Measurements from ENCODE around the gene LRCH2. TPM values are rescaled to one million over a fixed set of nuclear protein-coding genes. Genes with fewer than 3 reads are reported as not detected.

Gene LRCH2
- total and polyA plus RNA-seq, 9 of the 15 experiments (the other 6 are each of a cell fraction or from before 2014, with no cell fraction given): 1.4 to 7.2 (median 2.9) TPM

DNA sequence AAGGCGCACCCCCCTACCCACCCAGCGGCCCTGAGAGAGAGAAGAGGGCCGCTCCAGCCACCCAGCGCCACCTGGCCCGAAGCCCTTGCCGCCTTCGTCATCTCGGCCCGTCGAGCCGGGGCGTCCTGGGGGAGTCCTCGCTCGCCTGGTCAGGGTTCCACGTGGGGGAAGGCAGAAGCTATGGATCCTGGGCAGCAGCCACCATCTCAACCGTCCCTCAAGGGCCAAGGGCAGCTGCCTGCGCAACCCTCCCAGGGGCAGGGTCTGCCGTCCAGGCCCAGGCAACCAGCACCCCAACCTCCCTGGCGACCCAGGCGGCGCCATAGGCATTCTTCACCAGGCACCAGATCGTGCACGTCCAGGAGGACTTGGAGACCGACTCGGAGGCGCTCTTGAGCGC is 165.0 kb downstream of the LRCH2 start (continued):
- TF ChIP-seq, protein P1, sequence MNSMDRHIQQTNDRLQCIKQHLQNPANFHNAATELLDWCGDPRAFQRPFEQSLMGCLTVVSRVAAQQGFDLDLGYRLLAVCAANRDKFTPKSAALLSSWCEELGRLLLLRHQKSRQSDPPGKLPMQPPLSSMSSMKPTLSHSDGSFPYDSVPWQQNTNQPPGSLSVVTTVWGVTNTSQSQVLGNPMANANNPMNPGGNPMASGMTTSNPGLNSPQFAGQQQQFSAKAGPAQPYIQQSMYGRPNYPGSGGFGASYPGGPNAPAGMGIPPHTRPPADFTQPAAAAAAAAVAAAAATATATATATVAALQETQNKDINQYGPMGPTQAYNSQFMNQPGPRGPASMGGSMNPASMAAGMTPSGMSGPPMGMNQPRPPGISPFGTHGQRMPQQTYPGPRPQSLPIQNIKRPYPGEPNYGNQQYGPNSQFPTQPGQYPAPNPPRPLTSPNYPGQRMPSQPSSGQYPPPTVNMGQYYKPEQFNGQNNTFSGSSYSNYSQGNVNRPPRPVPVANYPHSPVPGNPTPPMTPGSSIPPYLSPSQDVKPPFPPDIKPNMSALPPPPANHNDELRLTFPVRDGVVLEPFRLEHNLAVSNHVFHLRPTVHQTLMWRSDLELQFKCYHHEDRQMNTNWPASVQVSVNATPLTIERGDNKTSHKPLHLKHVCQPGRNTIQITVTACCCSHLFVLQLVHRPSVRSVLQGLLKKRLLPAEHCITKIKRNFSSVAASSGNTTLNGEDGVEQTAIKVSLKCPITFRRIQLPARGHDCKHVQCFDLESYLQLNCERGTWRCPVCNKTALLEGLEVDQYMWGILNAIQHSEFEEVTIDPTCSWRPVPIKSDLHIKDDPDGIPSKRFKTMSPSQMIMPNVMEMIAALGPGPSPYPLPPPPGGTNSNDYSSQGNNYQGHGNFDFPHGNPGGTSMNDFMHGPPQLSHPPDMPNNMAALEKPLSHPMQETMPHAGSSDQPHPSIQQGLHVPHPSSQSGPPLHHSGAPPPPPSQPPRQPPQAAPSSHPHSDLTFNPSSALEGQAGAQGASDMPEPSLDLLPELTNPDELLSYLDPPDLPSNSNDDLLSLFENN (IDR thresholded peaks at IDR 0.05; ENCODE audit: low read depth in 2 of 2, low read length in 2 of 2): no peak
- no peak for TF ChIP-seq TCFL5 (CRISPR knock-in tag; conservative IDR thresholded peaks at IDR 0.05)

GRCh38 chrX:115067812-115068211 is 166.1 kb downstream of the LRCH2 start:
- WGBS (ENCODE audit: insufficient coverage, low coverage, missing lambda C conversion rate): 0% methylated on average over 2 of the region's 2 CpGs
- BruUV-seq (replicated peaks): no TSS peak
- Histone ChIP-seq H3K79me2 (ENCODE audit: control insufficient read depth, insufficient read depth, low read length) (no peaks in the 10 kb centered on the region), H3K27ac (ENCODE audit: extremely low read depth, low read depth, low read length) (no peak overlapping the region), H3K9me3 (replicated peaks; ENCODE audit: control insufficient read depth, insufficient read depth, low read depth, low read length) (no peaks in the 10 kb centered on the region), H3K4me2 (ENCODE audit: insufficient read depth, low read length) (no peak overlapping the region), H3K9ac (ENCODE audit: insufficient read depth in 1 of 2, low read depth in 2 of 2, low read length in 2 of 2) (no peak overlapping the region), H3K9me1 (ENCODE audit: control insufficient read depth, insufficient read depth, low read length) (no peaks in the 10 kb centered on the region), H3K4me1 (replicated peaks in 1 of 2; ENCODE audit: control insufficient read depth in 2 of 2, insufficient read depth in 2 of 2, low read length in 2 of 2) (no peaks in the 10 kb centered on the region; a peak in 1 of 5 replicates), H2AFZ (ENCODE audit: low read depth, low read length) (no peak overlapping the region), H3K4me3 (no peak overlapping the region), H3K27me3 (ENCODE audit: control insufficient read depth in 2 of 2, insufficient read depth in 2 of 2, low read length in 2 of 2) (no peaks in the 10 kb centered on the region), H4K20me1 (replicated peaks; ENCODE audit: control insufficient read depth, insufficient read depth, low read length) (no peaks in the 10 kb centered on the region), H3K36me3 (ENCODE audit: control insufficient read depth, insufficient read depth, low read length) (no peaks in the 10 kb centered on the region)
- ChIA-PET CTCF (ENCODE audit: low intra/inter-chr PET ratio) (no interaction called here), POLR2A (no interaction called here)
- no peak for FAIRE-seq
- in situ Hi-C loops (cut with MboI): no loop called here
- intact Hi-C loops (cut with micrococcal nuclease): no loop called here
- DNase-seq (ENCODE audit: extremely low read depth in 1 of 4, low spot score in 3 of 4): no peak
- TF ChIP-seq COPS2 (conservative IDR thresholded peaks at IDR 0.05): no peak
- no peak for TF ChIP-seq ZFX (CRISPR knock-in tag; IDR thresholded peaks at IDR 0.05)
- no peak for TF ChIP-seq ZNF696 (CRISPR knock-in tag; conservative IDR thresholded peaks at IDR 0.05)
- no peak for TF ChIP-seq MTA1 (IDR thresholded peaks at IDR 0.05; ENCODE audit: borderline replicate concordance)
- no peak for TF ChIP-seq ESRRA (IDR thresholded peaks at IDR 0.05; ENCODE audit: borderline replicate concordance, low read depth)
- TF ChIP-seq ELF4 (CRISPR knock-in tag; IDR thresholded peaks at IDR 0.05): no peak
- no peak for TF ChIP-seq DNMT1 (IDR thresholded peaks at IDR 0.05)
- TF ChIP-seq CBFB (CRISPR knock-in tag; IDR thresholded peaks at IDR 0.05): no peak
- no peak for TF ChIP-seq JUND (IDR thresholded peaks at IDR 0.05; ENCODE audit: borderline replicate concordance, low read depth, low read length)
- TF ChIP-seq JUND (tag; IDR thresholded peaks at IDR 0.05; ENCODE audit: borderline replicate concordance, low read depth, low read length): no peak
- no peak for TF ChIP-seq CHCHD3 (CRISPR knock-in tag; IDR thresholded peaks at IDR 0.05)
- no peak for TF ChIP-seq TBP (optimal IDR thresholded peaks at IDR 0.05; ENCODE audit: low read depth, low read length)
- TF ChIP-seq DMBX1 (CRISPR knock-in tag; IDR thresholded peaks at IDR 0.05; ENCODE audit: borderline replicate concordance): no peak
- no peak for TF ChIP-seq YY1 (IDR thresholded peaks at IDR 0.05; ENCODE audit: borderline replicate concordance in 1 of 3, control insufficient read depth in 1 of 3, extremely low read depth in 1 of 3, insufficient read depth in 3 of 3, insufficient read length in 1 of 3, insufficient replicate concordance in 2 of 3, low read depth in 1 of 3, low read length in 2 of 3)
- TF ChIP-seq BHLHE40 (IDR thresholded peaks at IDR 0.05; ENCODE audit: low read length): no peak
- no peak for TF ChIP-seq FOS (IDR thresholded peaks at IDR 0.05; ENCODE audit: extremely low read depth, insufficient read length)
- no peak for ATAC-seq

Measured in K562 (cell line).